Smooth muscle cell (in vitro differentiated cells): Measurements from ENCODE around the gene U2SURP. TPM values are rescaled to one million over a fixed set of nuclear protein-coding genes. Genes with fewer than 3 reads are reported as not detected.
"Not testable (repeated sequence)": the region's sequence is repeated elsewhere in the genome, so short reads cannot be mapped to it uniquely, and the experiment has no call there.

Experiments
- DNase-seq: peaks from one replicate; lab custom pipeline; 2025; ENCODE audit not compliant: unreplicated experiment; lab: John Stamatoyannopoulos, UW
- H2AFZ ChIP-seq: fragments of 200-600 bp; sonication (generic); 2 replicates; pipeline ENCODE4 v1.6.0; 2016; ENCODE audit warnings: antibody characterized with exemption, low read depth, mild to moderate bottlenecking
- H3F3A ChIP-seq: fragments of 200-600 bp; sonication (generic); 2 replicates; pipeline ENCODE4 v1.6.0; 2017; ENCODE audit warnings: antibody characterized with exemption, low read depth
- H3K27ac ChIP-seq: fragments of 200-600 bp; sonication (generic); 2 replicates; pipeline ENCODE4 v1.5.1; 2016; ENCODE audit warnings: low read depth, mild to moderate bottlenecking
- H3K27me3 ChIP-seq: fragments of 200-600 bp; sonication (generic); 2 replicates; pipeline ENCODE4 v1.6.1; 2016; ENCODE audit warnings: low read depth, mild to moderate bottlenecking
- H3K36me3 ChIP-seq: fragments of 200-600 bp; sonication (generic); 2 replicates; pipeline ENCODE4 v1.5.1; 2016; ENCODE audit warnings: low read depth
- H3K4me1 ChIP-seq: fragments of 200-600 bp; sonication (generic); 2 replicates; pipeline ENCODE4 v1.5.1; 2016; ENCODE audit warnings: low read depth
- H3K4me2 ChIP-seq: fragments of 200-600 bp; sonication (generic); 2 replicates; pipeline ENCODE4 v1.6.0; 2016; ENCODE audit warnings: mild to moderate bottlenecking
- H3K4me3 ChIP-seq: fragments of 200-600 bp; sonication (generic); 2 replicates; pipeline ENCODE4 v1.5.1; 2016; ENCODE audit warnings: mild to moderate bottlenecking
- H3K79me2 ChIP-seq: fragments of 200-600 bp; sonication (generic); 2 replicates; pipeline ENCODE4 v1.6.0; 2016; ENCODE audit warnings: low read depth, mild to moderate bottlenecking
- H3K9ac ChIP-seq: fragments of 200-600 bp; sonication (generic); 2 replicates; pipeline ENCODE4 v1.6.0; 2016; ENCODE audit warnings: low read depth
- H3K9me3 ChIP-seq: fragments of 200-600 bp; sonication (generic); replicated peaks from 2 replicates; pipeline ENCODE4 v1.5.1; 2016; ENCODE audit warnings: low read depth
- H4K20me1 ChIP-seq: fragments of 200-600 bp; sonication (generic); 2 replicates; pipeline ENCODE4 v1.6.0; 2016; ENCODE audit warnings: low read depth
- CTCF ChIP-seq: fragments of 200-600 bp; sonication (generic); IDR thresholded peaks from 2 replicates; pipeline ENCODE4 v1.5.1; 2017; ENCODE audit warnings: borderline replicate concordance, mild to moderate bottlenecking, antibody characterized with exemption; ENCODE audit not compliant: insufficient read depth, poor library complexity, severe bottlenecking
- WGBS: methylation state at CpG from one replicate; pipeline ENCODE4 v1.1.7; 2016; ENCODE audit warnings: low lambda C conversion rate; 5-methylcytosine and 5-hydroxymethylcytosine counted together
- polyA plus RNA-seq: library from polyadenylated mRNA; unstranded; fragments of >200 nt; fragmentation: Nextera tagmentation; extraction: Ambion mirVana; gene quantifications from 2 replicates; pipeline ENCODE4 v1.2.1, GENCODE V29; 2016
- total RNA-seq: library from RNA; depleted of rRNA; stranded (reverse); fragments of >200 nt; gene quantifications from 2 replicates; pipeline ENCODE4 v1.2.3, GENCODE V29; 2014

U2SURP gene
- total and polyA plus RNA-seq, 2 experiments from 2014 or later = 49.0 to 80.4 TPM

- peaks cover 34% of the 10 kb centered on the region for H3K36me3 ChIP-seq
- no peak for TF ChIP-seq CTCF
- H3K9ac ChIP-seq = no peak overlapping the region
- no peaks in the 10 kb centered on the region for H3K4me1 ChIP-seq
- H3K27ac ChIP-seq = no peak overlapping the region
- no peak overlapping the region for H3K4me3 ChIP-seq
- H3F3A ChIP-seq = peaks cover 5% of the 10 kb centered on the region
- 84% methylated on average over 2 of the region's 2 CpGs for WGBS
- H3K27me3 ChIP-seq = no peaks in the 10 kb centered on the region
- no peak for DNase-seq
- H3K79me2 ChIP-seq = no peaks in the 10 kb centered on the region
- H2AFZ ChIP-seq = no peak overlapping the region
- H3K4me2 ChIP-seq = no peak overlapping the region
- H4K20me1 ChIP-seq = no peaks in the 10 kb centered on the region
- H3K9me3 ChIP-seq = no peaks in the 10 kb centered on the region
Observed at GRCh38 chr3:143031327-143031726, 30.0 kb downstream of the U2SURP start.

DNA sequence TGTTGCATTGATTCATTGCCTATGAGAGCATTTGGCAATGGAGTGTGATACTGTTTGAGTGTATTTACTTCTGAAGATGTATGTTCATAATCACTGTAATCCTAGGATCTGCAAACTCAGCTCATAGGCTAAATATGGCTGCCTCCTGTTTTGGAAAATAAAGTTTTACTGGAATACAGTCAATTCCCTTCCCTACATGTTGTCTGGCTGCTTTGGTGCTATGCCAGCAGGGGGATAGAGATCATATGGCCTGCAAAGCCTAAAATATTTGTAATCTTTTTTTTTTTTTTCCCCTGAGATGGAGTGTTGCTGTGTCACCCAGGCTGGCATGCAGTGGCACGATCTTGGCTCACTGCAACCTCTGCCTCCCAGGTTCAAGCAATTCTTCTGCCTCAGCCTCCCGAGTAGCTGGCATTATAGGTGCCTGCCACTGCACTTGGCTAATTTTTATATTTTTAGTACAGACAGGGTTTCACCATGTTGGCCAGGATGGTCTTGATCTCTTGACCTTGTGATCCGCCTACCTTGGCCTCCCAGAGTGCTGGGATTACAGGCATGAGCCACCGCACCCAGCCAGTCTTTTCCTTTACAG, 30.5 kb downstream of the U2SURP start:
- H3K9me3 ChIP-seq, H3K9ac ChIP-seq, H3F3A ChIP-seq, H4K20me1 ChIP-seq, H3K4me3 ChIP-seq, H3K4me2 ChIP-seq, H2AFZ ChIP-seq, DNase-seq, H3K4me1 ChIP-seq, H3K27me3 ChIP-seq, H3K27ac ChIP-seq, H3K79me2 ChIP-seq: not testable (repeated sequence)
- peaks cover 34% of the 10 kb centered on the region for H3K36me3 ChIP-seq
- WGBS = 73% methylated on average over 4 of the region's 4 CpGs

- H3K27ac ChIP-seq = no peak overlapping the region
- peaks cover 7% of the 10 kb centered on the region for H3K79me2 ChIP-seq
- H3K9ac ChIP-seq = no peak overlapping the region
- no peak overlapping the region for H3K4me2 ChIP-seq
- DNase-seq = no peak
- peaks cover 5% of the 10 kb centered on the region for H3F3A ChIP-seq
- H2AFZ ChIP-seq = no peak overlapping the region
- H3K36me3 ChIP-seq = peaks cover 19% of the 10 kb centered on the region
- H3K4me3 ChIP-seq = no peak overlapping the region
- 94% methylated on average over 3 of the region's 3 CpGs for WGBS
- H4K20me1 ChIP-seq = no peaks in the 10 kb centered on the region
- no peaks in the 10 kb centered on the region for H3K9me3 ChIP-seq
- no peaks in the 10 kb centered on the region for H3K27me3 ChIP-seq
- H3K4me1 ChIP-seq = no peaks in the 10 kb centered on the region
- TF ChIP-seq CTCF = no peak
Observed at GRCh38 chr3:143035466-143036211, 34.3 kb downstream of the U2SURP start.

GRCh38 chr3:143036557-143036956, 35.2 kb downstream of the U2SURP start:
- no peak for TF ChIP-seq CTCF
- DNase-seq = no peak
- H3K36me3 ChIP-seq = peaks cover 18% of the 10 kb centered on the region

More at GRCh38 chr3:143036557-143036956, 35.2 kb downstream of the U2SURP start:
- no peak overlapping the region for H3K9ac ChIP-seq
- no peaks in the 10 kb centered on the region for H4K20me1 ChIP-seq
- H3K27me3 ChIP-seq = no peaks in the 10 kb centered on the region
- no peaks in the 10 kb centered on the region for H3K9me3 ChIP-seq
- peaks cover 5% of the 10 kb centered on the region for H3F3A ChIP-seq
- no peak overlapping the region for H3K4me3 ChIP-seq
- no peak overlapping the region for H3K27ac ChIP-seq
- H3K4me2 ChIP-seq = no peak overlapping the region
- H3K79me2 ChIP-seq = peaks cover 7% of the 10 kb centered on the region
- no peaks in the 10 kb centered on the region for H3K4me1 ChIP-seq
- no peak overlapping the region for H2AFZ ChIP-seq
- 98% methylated on average over 2 of the region's 2 CpGs for WGBS
